Measurements from ENCODE around the gene DCAF5.
"Not testable (repeated sequence)": the region's sequence is repeated elsewhere in the genome, so short reads cannot be mapped to it uniquely, and the experiment has no call there.

The DCAF5 gene

GRCh38 chr14:69152902-69153151 is at the start of gene DCAF5:
Gene DCAF5 (minus strand): TSS chr14:69153119. CDS start chr14:69152978, 141 bp downstream.
- DNase-seq (ENCODE audit: low read depth in 2 of 2), result peak; percentile 80 to 94

- no peak for DNase-seq (ENCODE audit: low read depth in 2 of 2)
These were observed 46.9 kb upstream of the DCAF5 start for GRCh38 chr14:69199786-69200185.

DNA sequence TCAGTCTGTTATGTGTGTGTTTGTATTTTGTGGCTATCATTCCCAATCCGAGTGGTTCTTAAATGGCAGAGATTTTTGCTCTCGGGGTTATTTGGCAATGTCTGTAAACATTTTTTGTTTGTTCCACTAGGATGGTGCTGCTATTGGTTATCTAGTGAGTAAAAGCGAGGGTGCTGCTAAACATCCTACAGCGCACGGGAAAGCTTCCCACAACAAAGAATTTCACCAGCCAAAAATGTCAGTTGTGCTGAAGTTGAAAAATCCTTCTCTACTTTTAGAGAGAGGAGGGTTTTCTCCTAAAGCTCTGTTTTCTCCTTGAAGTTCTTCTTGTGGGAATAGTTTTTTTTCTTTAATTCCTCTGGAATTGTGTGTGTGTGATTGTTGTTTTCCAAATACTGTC is 40.8 kb upstream of the DCAF5 start:
- DNase-seq (ENCODE audit: low read depth in 2 of 2), result no peak

GRCh38 chr14:69191340-69192111 is 38.6 kb upstream of the DCAF5 start, which contains the start of gene EXD2:
Gene EXD2 (plus strand): TSS chr14:69191498. CDS start chr14:69209471, 17,973 bp downstream.
- DNase-seq (ENCODE audit: low read depth in 2 of 2), result peak; percentile 69 to 70

- no peak for DNase-seq (ENCODE audit: low read depth in 2 of 2)
These were observed 37.3 kb upstream of the DCAF5 start for GRCh38 chr14:69190191-69190590.

DNA sequence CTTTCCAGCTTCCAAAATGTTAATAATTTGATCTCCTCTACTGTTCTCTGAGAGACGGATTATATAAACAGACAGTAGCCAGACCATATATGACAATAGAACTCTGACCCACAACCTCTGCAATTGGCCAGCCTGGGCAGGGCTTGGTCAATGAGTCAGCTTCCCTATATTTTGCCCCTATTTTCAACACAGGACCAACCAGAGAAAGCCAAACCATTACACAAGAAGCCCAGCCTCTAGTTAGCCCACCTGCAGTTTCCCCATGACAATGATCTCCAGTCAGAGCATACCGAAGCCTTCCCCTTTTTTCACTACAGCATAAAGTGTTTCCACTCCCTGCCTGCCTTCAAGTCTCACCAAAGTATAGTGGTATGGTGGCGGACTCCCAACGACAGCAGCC is 30.8 kb upstream of the DCAF5 start:
- no peak for DNase-seq (ENCODE audit: low read depth in 2 of 2)

DNA sequence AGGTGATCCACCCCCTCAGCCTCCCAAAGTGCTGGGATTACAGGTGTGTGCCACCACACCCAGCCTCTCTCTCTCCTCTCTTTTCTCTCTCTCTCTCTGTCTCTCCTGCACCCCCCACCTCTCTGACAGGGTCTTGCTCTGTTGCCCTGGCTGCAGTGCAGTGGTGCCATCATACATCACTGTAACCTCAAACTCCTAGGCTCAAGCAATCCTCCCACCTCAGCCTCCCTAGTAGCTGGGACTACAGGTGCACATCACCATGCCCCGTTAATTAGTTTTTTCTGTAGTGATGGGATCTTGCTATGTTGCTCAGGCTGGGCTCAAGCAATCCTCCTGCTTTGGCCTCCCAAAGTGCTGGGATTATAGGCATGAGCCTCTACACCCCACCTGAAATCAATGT is 29.7 kb upstream of the DCAF5 start:
- not testable (repeated sequence) for DNase-seq (ENCODE audit: low read depth in 2 of 2)

- no peak for DNase-seq (ENCODE audit: low read depth in 2 of 2)
These were observed 28.6 kb upstream of the DCAF5 start for GRCh38 chr14:69181491-69181890.

DNA sequence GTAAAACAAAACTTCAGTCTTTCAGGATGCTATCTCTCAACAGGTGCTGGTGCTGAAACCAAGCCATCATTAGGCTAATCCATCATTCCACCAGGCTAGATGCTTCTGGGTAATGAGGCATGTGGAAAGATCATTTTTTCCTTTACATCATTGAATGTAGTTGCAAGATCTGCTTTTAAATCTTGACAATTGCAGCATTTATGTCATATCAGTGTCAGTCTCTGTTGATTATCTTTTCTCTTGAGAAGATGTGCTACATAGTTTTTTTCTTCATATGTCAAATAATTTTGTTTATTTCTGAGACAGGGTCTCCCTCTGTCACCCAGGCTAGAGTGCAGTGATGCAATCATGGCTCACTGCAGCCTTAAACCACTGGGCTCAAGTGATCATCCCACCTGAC is 22.2 kb upstream of the DCAF5 start:
- no peak for DNase-seq (ENCODE audit: low read depth in 2 of 2)

GRCh38 chr14:69171569-69171968 is 18.6 kb upstream of the DCAF5 start:
- no peak for DNase-seq (ENCODE audit: low read depth in 2 of 2)

DNA sequence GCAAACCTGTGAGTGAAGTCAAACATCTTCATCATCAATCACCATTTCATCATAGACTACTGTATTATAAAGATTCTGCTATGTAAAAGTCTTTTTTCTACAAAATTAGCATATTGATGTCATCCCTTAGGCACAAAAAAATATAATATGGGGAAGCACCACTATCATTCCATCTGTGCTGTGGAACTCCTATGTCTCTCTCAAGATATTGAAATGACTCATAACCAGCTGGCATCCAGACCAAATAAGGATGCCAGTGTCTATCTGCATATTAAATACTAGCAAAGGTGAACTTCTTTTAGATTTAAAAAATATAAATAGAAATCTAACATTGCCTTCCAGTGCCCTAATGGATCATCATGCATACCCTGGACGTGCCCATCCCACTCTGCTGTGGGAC is 17.9 kb upstream of the DCAF5 start:
- no peak for DNase-seq (ENCODE audit: low read depth in 2 of 2)

DNA sequence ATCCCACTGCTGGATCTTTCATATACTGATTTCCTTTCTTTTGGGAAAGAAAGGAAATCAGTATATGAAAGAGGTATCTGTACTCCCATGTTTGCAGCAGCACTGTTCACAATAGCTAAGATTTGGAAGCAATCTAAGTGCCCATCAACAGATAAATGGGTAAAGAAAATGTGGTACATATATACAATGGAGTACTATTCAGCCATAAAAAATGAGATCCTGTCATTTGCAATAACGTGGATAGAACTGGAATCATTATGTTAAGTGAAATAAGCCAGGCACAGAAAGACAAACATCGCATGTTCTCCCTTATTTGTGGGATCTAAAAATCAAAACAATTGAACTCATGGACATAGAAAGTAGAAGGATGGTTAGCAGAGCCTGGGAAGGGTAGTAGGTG is 12.9 kb upstream of the DCAF5 start:
- DNase-seq (ENCODE audit: low read depth in 2 of 2), result not testable (repeated sequence)

DNA sequence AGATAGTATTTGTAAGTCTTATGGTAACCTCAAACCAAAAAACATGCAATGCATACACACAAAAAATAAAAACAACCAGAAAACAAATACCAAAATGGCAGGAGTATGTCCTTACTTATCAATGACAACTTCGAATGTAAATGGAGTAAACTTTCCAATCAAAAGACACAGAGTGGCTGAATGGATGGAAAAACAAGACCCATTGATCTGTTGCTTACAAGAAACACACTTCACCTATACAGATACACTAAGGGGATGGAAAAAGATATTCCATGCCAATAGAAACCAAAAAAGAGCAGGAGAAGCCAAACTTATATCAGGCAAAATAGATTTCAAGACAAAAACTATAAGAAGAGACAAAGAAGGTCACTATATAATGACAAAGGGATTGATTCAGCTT is 8.7 kb upstream of the DCAF5 start:
- no peak for DNase-seq (ENCODE audit: low read depth in 2 of 2)

DNA sequence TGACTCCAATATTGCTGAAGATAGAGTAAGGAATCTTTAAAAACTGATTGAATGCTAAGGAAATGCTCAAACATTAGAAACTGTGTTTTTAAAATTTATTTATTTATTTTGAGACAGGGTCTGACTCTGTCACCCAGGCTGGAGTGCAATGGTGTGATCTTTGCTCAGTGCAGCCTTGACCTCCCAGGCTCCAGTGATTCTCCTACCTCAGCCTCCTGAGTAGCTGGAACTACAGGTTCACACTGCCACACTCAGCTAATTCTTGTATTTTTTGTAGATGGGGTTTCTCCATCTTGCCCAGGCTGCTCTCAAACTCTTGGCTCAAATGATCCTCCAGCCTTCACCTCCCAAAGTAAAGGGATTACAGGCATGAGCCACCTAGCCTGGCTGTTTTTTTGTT is 3.3 kb upstream of the DCAF5 start:
- DNase-seq (ENCODE audit: low read depth in 2 of 2), result no peak

- no peak for DNase-seq (ENCODE audit: low read depth in 2 of 2)
These were observed 1.9 kb upstream of the DCAF5 start for GRCh38 chr14:69154779-69155178.

DNA sequence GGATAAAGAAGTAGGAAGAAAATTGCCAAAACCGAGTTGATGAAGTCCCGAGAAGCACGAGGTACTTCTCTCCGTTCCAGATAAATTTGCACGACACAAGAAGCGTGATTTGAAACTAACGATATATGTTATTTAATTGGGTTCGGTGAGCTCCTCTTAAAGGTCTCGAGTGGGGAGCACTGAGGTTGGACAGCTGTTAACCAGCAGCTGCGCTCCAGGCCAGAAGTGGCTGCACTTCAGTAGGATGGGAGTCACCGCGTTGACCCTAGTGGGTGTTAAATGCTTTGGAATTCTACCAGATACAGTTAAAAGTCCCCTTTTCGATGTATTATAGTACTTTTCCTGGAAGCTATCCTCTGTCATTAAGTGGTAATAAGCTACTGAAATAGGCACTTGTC is 953 bp upstream of the DCAF5 start:
- no peak for DNase-seq (ENCODE audit: low read depth in 2 of 2)

DNA sequence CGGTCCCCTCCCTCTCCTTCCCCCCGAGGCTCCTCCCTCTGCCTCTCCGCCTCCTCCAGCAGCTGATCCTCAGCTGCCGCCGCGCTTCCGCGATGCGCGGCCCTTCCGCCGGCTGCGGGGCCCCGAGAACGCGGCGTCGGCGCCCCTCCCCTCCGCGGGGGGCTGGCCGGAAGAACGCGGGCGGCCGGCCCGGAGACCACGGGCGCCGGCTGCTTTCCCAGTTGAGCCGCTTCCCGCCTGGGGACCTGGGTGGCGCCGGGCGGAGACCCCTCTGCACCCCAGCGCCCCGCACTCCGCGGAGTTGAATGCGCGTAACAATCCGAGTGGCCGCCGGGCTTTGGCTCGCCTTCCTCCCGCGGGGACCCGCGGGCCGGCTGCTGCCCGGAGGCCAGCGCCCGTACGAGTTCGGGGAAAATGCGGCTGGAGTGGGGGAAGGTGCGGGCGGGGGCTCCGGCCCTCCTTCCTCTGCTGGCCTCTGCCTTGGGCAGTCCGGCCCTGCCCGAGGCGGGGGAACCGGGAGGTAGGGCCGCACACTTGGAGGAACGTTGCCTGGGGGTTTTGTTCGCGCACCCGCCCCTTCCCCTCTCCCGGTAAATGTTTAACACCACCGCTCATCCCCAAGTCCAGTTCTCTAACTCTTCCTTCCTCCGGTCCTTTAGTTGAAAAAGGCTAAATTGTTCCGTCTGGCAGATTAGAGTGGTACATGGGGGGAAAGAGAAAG is 393 bp upstream of the DCAF5 start:
- no peak for DNase-seq (ENCODE audit: low read depth in 2 of 2)

DNA sequence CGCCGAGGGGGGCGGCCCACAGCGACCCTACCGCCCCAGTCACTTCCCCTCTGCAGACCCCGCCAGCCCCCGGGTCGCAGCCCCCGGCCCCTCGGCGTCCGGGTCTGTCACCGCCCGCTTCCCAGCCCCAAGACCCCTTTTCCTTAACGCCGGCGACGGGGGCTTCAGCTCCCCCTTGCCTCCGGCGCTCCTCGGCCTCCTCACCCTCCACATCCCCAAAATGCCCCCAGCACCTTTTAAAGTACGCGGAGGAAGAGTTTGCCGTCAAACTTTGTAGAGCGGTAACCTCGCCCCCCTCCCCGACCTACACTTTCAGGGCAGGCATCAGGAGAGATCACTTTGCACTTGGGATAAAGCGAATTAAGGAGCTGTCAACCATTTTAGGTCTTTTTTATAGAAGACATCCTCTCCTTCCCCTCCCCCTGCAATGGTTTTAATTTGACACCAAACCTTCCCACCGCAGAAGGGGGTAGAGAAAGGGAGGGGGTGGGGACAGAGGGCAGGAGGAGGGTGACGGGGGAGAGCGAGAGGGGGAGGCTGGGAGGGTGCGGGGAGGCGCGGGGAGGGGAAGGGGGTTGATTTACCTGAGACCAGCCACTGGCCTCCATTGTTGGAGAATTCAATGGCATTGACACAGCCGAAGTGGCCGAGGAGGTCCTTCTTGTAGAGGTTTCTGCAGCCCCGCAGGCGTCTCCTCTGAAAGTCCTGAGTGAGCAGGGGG is 578 bp downstream of the DCAF5 start:
- DNase-seq (ENCODE audit: low read depth in 2 of 2), result no peak

DNA sequence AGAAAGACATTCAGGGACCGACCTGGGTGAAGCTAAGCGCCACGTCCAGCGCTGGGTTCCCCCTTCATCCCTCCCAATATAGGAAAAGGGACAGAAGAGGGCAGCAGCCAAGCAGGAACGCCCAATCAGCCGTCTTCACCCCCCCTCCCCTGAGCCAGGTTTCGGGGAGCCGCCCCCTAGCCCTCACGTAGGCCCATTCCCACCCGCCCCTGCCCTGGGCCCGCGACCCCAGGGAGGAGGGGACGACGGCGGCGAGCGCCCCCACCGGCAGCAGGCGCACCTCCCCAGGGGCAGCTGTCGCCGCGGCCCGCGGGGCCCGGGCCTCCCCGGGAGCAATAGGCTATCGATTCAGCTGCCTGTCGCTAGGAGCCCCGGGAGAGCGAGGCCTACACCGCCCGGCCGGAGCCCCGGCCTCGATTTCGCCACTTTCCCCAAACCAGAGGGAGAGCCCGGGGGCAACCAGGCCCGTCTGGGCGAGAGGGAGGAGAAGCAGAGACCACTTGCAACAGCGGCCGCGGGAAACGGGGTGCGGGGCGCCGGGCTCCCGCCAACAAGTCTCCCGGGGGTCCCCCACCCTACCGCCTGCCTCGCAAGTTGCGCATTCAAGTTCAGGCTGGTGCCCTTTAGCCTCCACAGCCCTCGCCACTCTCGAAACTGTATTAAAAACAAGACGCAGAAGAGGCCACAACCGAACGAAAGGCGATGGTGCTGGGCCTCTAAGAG is 1.3 kb downstream of the DCAF5 start:
- peak; percentile 62 to 73 for DNase-seq (ENCODE audit: low read depth in 2 of 2)

DNA sequence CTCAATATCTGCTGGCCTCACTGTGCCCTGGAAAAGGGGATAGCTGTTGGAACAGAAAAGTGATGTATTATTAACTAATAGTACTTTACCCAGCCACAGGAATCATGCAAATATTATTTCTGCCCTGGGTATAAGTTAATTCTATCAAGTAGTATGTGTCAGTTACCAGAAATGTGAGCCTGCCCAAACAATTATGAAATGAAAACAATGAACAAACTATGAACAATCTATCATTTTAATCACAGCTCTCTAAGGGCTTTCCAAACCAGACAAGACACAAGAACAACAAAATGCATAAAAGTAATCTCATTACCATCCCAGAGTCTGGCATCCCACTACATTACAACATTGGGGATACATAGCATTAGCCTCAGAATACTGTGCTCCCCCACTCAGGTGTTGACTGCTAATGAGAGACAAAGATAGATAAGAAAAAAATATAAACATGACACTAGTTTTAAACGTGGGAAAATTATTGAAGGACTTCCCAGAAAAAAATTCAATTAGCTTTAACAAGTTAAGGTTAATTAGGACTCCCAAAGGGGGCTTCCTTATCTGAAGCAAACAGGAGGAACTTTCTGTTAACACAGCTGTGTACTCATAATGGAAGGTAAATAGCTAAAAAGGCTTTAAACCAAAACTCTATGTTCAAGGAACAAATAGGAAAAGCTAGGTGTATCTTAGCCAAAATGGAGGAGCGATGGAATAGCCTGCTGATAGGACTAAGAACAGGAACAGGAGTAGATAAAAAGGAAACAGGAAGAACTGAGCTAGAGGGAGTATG is 3.3 kb downstream of the DCAF5 start:
- no peak for DNase-seq (ENCODE audit: low read depth in 2 of 2)

DNA sequence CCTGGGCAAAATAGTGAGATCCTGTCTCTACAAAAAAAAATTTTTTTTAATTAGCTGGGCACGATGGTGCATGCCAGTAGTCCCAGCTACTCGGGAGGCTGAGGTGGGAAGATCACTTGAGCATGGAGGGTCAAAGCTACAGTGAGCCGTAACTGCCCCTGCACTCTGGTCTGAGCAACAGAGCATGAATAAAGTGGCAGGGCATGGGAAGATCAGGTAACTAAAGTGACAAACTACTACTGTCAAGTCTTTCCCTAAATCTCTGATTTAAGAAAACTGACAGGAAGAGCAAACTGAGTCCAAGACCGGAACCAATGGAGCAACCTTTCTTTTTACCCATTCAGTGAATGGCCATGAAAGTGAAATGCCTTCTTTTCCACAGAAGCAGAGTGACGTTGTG is 10.8 kb downstream of the DCAF5 start:
- no peak for DNase-seq (ENCODE audit: low read depth in 2 of 2)
